Measurements from ENCODE around the gene MRAS. TPM values are rescaled to one million over a fixed set of nuclear protein-coding genes. Genes with fewer than 3 reads are reported as not detected.

The MRAS gene
- total RNA-seq, 1 donor from 2014 or later: 41.6 TPM

- no peaks in the 10 kb centered on the region for H3K9me3 Mint-ChIP-seq
- no peak for DNase-seq (ENCODE audit: extremely low spot score, unreplicated experiment)
- H3K27ac Mint-ChIP-seq: no peak overlapping the region
- no peaks in the 10 kb centered on the region for H3K36me3 Mint-ChIP-seq
- peaks cover 18% of the 10 kb centered on the region for H3K4me1 Mint-ChIP-seq (ENCODE audit: unreplicated experiment)
- H3K4me3 Mint-ChIP-seq: no peak overlapping the region
- peaks cover 3% of the 10 kb centered on the region for H3K27me3 Mint-ChIP-seq
- TF ChIP-seq CTCF (conservative IDR thresholded peaks at IDR 0.05): no peak
Observed at GRCh38 chr3:138351151-138351550, 2.8 kb downstream of the MRAS start.

GRCh38 chr3:138351916-138352550, 3.7 kb downstream of the MRAS start:
- no peaks in the 10 kb centered on the region for H3K36me3 Mint-ChIP-seq
- H3K4me1 Mint-ChIP-seq (ENCODE audit: unreplicated experiment): peaks cover 20% of the 10 kb centered on the region

GRCh38 chr3:138354376-138354775, 6.0 kb downstream of the MRAS start:
- Mint-ChIP-seq H3K27me3 (no peaks in the 10 kb centered on the region), H3K4me3 (no peak overlapping the region), H3K27ac (no peak overlapping the region), H3K36me3 (no peaks in the 10 kb centered on the region), H3K9me3 (no peaks in the 10 kb centered on the region), H3K4me1 (ENCODE audit: unreplicated experiment) (peaks cover 32% of the 10 kb centered on the region)
- no peak for TF ChIP-seq CTCF (conservative IDR thresholded peaks at IDR 0.05)
- no peak for DNase-seq (ENCODE audit: extremely low spot score, unreplicated experiment)

More at GRCh38 chr3:138351916-138352550, 3.7 kb downstream of the MRAS start:
- Mint-ChIP-seq H3K27me3 (peaks cover 3% of the 10 kb centered on the region), H3K27ac (no peak overlapping the region), H3K9me3 (no peaks in the 10 kb centered on the region), H3K4me3 (no peak overlapping the region)
- DNase-seq (ENCODE audit: extremely low spot score, unreplicated experiment): no peak
- no peak for TF ChIP-seq CTCF (conservative IDR thresholded peaks at IDR 0.05)

- Mint-ChIP-seq H3K9me3 (no peaks in the 10 kb centered on the region), H3K36me3 (no peaks in the 10 kb centered on the region), H3K27me3 (no peaks in the 10 kb centered on the region), H3K27ac (no peak overlapping the region), H3K4me1 (ENCODE audit: unreplicated experiment) (peaks cover 28% of the 10 kb centered on the region), H3K4me3 (no peak overlapping the region)
- no peak for TF ChIP-seq CTCF (conservative IDR thresholded peaks at IDR 0.05)
- DNase-seq (ENCODE audit: extremely low spot score, unreplicated experiment): no peak
Observed at GRCh38 chr3:138355071-138355470, 6.7 kb downstream of the MRAS start.

GRCh38 chr3:138356730-138357405, 8.5 kb downstream of the MRAS start:
- TF ChIP-seq CTCF (conservative IDR thresholded peaks at IDR 0.05): no peak
- Mint-ChIP-seq H3K4me1 (ENCODE audit: unreplicated experiment) (peaks cover 32% of the 10 kb centered on the region), H3K27me3 (no peaks in the 10 kb centered on the region), H3K27ac (no peak overlapping the region), H3K9me3 (no peaks in the 10 kb centered on the region), H3K4me3 (no peak overlapping the region), H3K36me3 (no peaks in the 10 kb centered on the region)
- no peak for DNase-seq (ENCODE audit: extremely low spot score, unreplicated experiment)

Data from type B pancreatic cell (in vitro differentiated cells).